GM12878 (cell line): ENCODE results near the gene PLAAT3.

Experiments
- NR2C2 ChIP-seq: IDR thresholded peaks from 2 replicates; pipeline ENCODE4 v1.6.1; 2011; ENCODE audit warnings: borderline replicate concordance, low read depth; ENCODE audit not compliant: control insufficient read depth, insufficient read length
- POLR2AphosphoS5 ChIP-seq: IDR thresholded peaks from 2 replicates; pipeline ENCODE4 v1.6.1; 2011; ENCODE audit warnings: mild to moderate bottlenecking, low read length, inconsistent platforms
- RAD21 ChIP-seq: IDR thresholded peaks from 2 replicates; pipeline ENCODE4 v1.6.1; 2011; ENCODE audit warnings: mild to moderate bottlenecking, low read depth, low read length, moderate library complexity; ENCODE audit not compliant: insufficient read depth
- YY1 ChIP-seq: IDR thresholded peaks from 2 replicates; pipeline ENCODE4 v1.6.1; 2011; ENCODE audit warnings: low read depth, mild to moderate bottlenecking, low read length
- ZNF274 ChIP-seq: IDR thresholded peaks from one replicate; pipeline ENCODE4 v1.8.0; 2011; ENCODE audit not compliant: insufficient read length, insufficient read depth
- TF ChIP-seq, protein P1 (sequence below), 3 experiments: IDR thresholded peaks in 2 of 3; conservative IDR thresholded peaks in 1 of 3; 2 replicates each; pipeline ENCODE4 v1.5.1; 2011; ENCODE audit warnings: low read depth in 3 of 3, low read length in 3 of 3, mild to moderate bottlenecking in 3 of 3, control low read depth in 2 of 3, moderate library complexity in 2 of 3, inconsistent platforms in 1 of 3, mixed read lengths in 1 of 3; ENCODE audit not compliant: control insufficient read depth in 2 of 3, insufficient read depth in 1 of 3; ENCODE audit errors: extremely low read depth in 1 of 3
- TF ChIP-seq, protein P2 (sequence below): IDR thresholded peaks from 2 replicates; pipeline ENCODE4 v1.6.1; 2012; ENCODE audit warnings: mild to moderate bottlenecking, low read depth, low read length
- TF ChIP-seq, protein P3 (sequence below): IDR thresholded peaks from 2 replicates; pipeline ENCODE4 v1.6.1; 2011; ENCODE audit warnings: low read depth, low read length, improper control_type of control experiment, borderline replicate concordance

DNA sequence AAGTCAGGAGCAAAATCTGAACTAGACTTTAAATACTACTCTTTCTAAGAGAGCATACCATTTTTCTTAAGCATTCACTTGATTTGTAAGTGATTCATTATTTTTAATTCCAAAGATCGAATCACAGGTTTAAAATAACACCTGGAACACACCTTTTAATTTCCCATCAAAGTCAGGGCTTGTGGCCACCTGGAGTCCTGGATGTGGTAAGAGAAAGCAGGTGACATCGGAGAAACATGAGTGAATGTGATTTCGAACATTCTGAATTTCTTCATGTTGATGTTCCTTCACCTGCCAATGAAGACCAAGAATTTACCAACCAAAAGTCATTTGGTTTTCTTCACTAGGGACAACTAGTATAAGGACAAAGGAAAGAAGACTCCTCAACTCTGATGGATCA is 29.0 kb upstream of the PLAAT3 start:
- no peak for TF ChIP-seq YY1
- no peak for TF ChIP-seq POLR2AphosphoS5
- TF ChIP-seq, protein P1, sequence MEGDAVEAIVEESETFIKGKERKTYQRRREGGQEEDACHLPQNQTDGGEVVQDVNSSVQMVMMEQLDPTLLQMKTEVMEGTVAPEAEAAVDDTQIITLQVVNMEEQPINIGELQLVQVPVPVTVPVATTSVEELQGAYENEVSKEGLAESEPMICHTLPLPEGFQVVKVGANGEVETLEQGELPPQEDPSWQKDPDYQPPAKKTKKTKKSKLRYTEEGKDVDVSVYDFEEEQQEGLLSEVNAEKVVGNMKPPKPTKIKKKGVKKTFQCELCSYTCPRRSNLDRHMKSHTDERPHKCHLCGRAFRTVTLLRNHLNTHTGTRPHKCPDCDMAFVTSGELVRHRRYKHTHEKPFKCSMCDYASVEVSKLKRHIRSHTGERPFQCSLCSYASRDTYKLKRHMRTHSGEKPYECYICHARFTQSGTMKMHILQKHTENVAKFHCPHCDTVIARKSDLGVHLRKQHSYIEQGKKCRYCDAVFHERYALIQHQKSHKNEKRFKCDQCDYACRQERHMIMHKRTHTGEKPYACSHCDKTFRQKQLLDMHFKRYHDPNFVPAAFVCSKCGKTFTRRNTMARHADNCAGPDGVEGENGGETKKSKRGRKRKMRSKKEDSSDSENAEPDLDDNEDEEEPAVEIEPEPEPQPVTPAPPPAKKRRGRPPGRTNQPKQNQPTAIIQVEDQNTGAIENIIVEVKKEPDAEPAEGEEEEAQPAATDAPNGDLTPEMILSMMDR (IDR thresholded peaks at IDR 0.05 in 2 of 3, conservative IDR thresholded peaks at IDR 0.05 in 1 of 3; ENCODE audit: control insufficient read depth in 2 of 3, extremely low read depth in 1 of 3, insufficient read depth in 1 of 3, low read depth in 3 of 3, low read length in 3 of 3), result no peak
- no peak for TF ChIP-seq RAD21
- no peak for TF ChIP-seq NR2C2
- TF ChIP-seq, protein P2, sequence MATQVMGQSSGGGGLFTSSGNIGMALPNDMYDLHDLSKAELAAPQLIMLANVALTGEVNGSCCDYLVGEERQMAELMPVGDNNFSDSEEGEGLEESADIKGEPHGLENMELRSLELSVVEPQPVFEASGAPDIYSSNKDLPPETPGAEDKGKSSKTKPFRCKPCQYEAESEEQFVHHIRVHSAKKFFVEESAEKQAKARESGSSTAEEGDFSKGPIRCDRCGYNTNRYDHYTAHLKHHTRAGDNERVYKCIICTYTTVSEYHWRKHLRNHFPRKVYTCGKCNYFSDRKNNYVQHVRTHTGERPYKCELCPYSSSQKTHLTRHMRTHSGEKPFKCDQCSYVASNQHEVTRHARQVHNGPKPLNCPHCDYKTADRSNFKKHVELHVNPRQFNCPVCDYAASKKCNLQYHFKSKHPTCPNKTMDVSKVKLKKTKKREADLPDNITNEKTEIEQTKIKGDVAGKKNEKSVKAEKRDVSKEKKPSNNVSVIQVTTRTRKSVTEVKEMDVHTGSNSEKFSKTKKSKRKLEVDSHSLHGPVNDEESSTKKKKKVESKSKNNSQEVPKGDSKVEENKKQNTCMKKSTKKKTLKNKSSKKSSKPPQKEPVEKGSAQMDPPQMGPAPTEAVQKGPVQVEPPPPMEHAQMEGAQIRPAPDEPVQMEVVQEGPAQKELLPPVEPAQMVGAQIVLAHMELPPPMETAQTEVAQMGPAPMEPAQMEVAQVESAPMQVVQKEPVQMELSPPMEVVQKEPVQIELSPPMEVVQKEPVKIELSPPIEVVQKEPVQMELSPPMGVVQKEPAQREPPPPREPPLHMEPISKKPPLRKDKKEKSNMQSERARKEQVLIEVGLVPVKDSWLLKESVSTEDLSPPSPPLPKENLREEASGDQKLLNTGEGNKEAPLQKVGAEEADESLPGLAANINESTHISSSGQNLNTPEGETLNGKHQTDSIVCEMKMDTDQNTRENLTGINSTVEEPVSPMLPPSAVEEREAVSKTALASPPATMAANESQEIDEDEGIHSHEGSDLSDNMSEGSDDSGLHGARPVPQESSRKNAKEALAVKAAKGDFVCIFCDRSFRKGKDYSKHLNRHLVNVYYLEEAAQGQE, result no peak
- no peak for TF ChIP-seq ZNF274
- TF ChIP-seq, protein P3, sequence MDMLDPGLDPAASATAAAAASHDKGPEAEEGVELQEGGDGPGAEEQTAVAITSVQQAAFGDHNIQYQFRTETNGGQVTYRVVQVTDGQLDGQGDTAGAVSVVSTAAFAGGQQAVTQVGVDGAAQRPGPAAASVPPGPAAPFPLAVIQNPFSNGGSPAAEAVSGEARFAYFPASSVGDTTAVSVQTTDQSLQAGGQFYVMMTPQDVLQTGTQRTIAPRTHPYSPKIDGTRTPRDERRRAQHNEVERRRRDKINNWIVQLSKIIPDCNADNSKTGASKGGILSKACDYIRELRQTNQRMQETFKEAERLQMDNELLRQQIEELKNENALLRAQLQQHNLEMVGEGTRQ, result no peak
